HFFc6 (cell line): ENCODE data around the gene PLD2. TPM values are rescaled to one million over a fixed set of nuclear protein-coding genes. Genes with fewer than 3 reads are reported as not detected.
"Not testable (repeated sequence)": the region's sequence is repeated elsewhere in the genome, so short reads cannot be mapped to it uniquely, and the experiment has no call there.

Experiments used
- DNase-seq: peaks from one replicate; pipeline ENCODE4 v3.0.0-alpha.2; 2018
- H3K27ac Mint-ChIP-seq: 2 replicates; pipeline ENCODE4 v1.8.0; 2020; ENCODE audit warnings: mild to moderate bottlenecking, mixed read lengths
- H3K27me3 Mint-ChIP-seq: 2 replicates; pipeline ENCODE4 v1.8.0; 2021; ENCODE audit warnings: mild to moderate bottlenecking, moderate library complexity, mixed read lengths; ENCODE audit not compliant: insufficient read depth
- H3K36me3 Mint-ChIP-seq: 2 replicates; pipeline ENCODE4 v1.8.0; 2021; ENCODE audit warnings: low read depth, mixed read lengths
- H3K4me1 Mint-ChIP-seq: 2 replicates; pipeline ENCODE4 v1.8.0; 2020; ENCODE audit warnings: low read depth, mixed read lengths
- H3K4me3 Mint-ChIP-seq: 2 replicates; pipeline ENCODE4 v1.8.0; 2020; ENCODE audit warnings: mild to moderate bottlenecking, moderate library complexity, mixed read lengths
- H3K9me3 Mint-ChIP-seq: 2 replicates; pipeline ENCODE4 v1.8.0; 2020; ENCODE audit warnings: mild to moderate bottlenecking, mixed read lengths
- CTCF ChIP-seq: fragments of 200-600 bp; sonication (generic); IDR thresholded peaks from 2 replicates; pipeline ENCODE4 v1.5.0; 2021; ENCODE audit warnings: antibody characterized with exemption, mild to moderate bottlenecking
- total RNA-seq, 6 experiments: library from RNA; stranded (reverse); fragmentation: NEBNext Ultra II Directional; extraction: Animal tissue kit (Norgen Biotek cat#: 25700); gene quantifications; 2 replicates in 1 of 6; 3 replicates in 5 of 6; pipeline ENCODE4 v1.2.3, GENCODE V29; 2021

Gene PLD2
- total RNA-seq, 6 experiments from 2014 or later: 14.9 to 21.8 (median 19.4) TPM

GRCh38 chr17:4862720-4863119, 55.8 kb downstream of the PLD2 start:
- no peaks in the 10 kb centered on the region for H3K9me3 Mint-ChIP-seq
- no peak overlapping the region for H3K4me3 Mint-ChIP-seq
- H3K36me3 Mint-ChIP-seq: no peaks in the 10 kb centered on the region; the same call in 1 of the 2 replicates
- DNase-seq: no peak
- H3K4me1 Mint-ChIP-seq: peaks cover 17% of the 10 kb centered on the region
- TF ChIP-seq CTCF: no peak
- H3K27ac Mint-ChIP-seq: no peak overlapping the region
- peaks cover 1% of the 10 kb centered on the region; the same call in 1 of the 2 replicates for H3K27me3 Mint-ChIP-seq

GRCh38 chr17:4863321-4863720, 56.4 kb downstream of the PLD2 start:
- H3K4me3 Mint-ChIP-seq: no peak overlapping the region
- DNase-seq: no peak
- no peak for TF ChIP-seq CTCF
- peaks cover 1% of the 10 kb centered on the region; the same call in 1 of the 2 replicates for H3K27me3 Mint-ChIP-seq
- no peak overlapping the region for H3K27ac Mint-ChIP-seq
- H3K4me1 Mint-ChIP-seq: peaks cover 11% of the 10 kb centered on the region
- no peaks in the 10 kb centered on the region for H3K9me3 Mint-ChIP-seq
- no peaks in the 10 kb centered on the region; the same call in 1 of the 2 replicates for H3K36me3 Mint-ChIP-seq

GRCh38 chr17:4867535-4867934, 60.6 kb downstream of the PLD2 start:
- H3K9me3 Mint-ChIP-seq, H3K4me3 Mint-ChIP-seq, H3K4me1 Mint-ChIP-seq, H3K36me3 Mint-ChIP-seq, DNase-seq, H3K27ac Mint-ChIP-seq, H3K27me3 Mint-ChIP-seq: not testable (repeated sequence)

GRCh38 chr17:4869058-4869998, 62.4 kb downstream of the PLD2 start:
- DNase-seq, H3K4me1 Mint-ChIP-seq, H3K36me3 Mint-ChIP-seq, H3K9me3 Mint-ChIP-seq, H3K27ac Mint-ChIP-seq, H3K4me3 Mint-ChIP-seq, H3K27me3 Mint-ChIP-seq: not testable (repeated sequence)

GRCh38 chr17:4870855-4871254, 63.9 kb downstream of the PLD2 start:
- H3K9me3 Mint-ChIP-seq: no peaks in the 10 kb centered on the region
- no peaks in the 10 kb centered on the region for H3K36me3 Mint-ChIP-seq
- H3K4me3 Mint-ChIP-seq: no peak overlapping the region

GRCh38 chr17:4872786-4873185, 65.8 kb downstream of the PLD2 start:
- no peaks in the 10 kb centered on the region for H3K9me3 Mint-ChIP-seq
- no peaks in the 10 kb centered on the region for H3K4me1 Mint-ChIP-seq

More at GRCh38 chr17:4870855-4871254, 63.9 kb downstream of the PLD2 start:
- no peaks in the 10 kb centered on the region; the same call in 1 of the 2 replicates for H3K27me3 Mint-ChIP-seq
- H3K4me1 Mint-ChIP-seq: no peaks in the 10 kb centered on the region
- no peak overlapping the region; the same call in 1 of the 2 replicates for H3K27ac Mint-ChIP-seq
- no peak for DNase-seq
- TF ChIP-seq CTCF: no peak

More at GRCh38 chr17:4872786-4873185, 65.8 kb downstream of the PLD2 start:
- no peak for DNase-seq
- no peaks in the 10 kb centered on the region for H3K36me3 Mint-ChIP-seq
- TF ChIP-seq CTCF: no peak
- H3K27me3 Mint-ChIP-seq: no peaks in the 10 kb centered on the region; the same call in 1 of the 2 replicates
- no peak overlapping the region for H3K4me3 Mint-ChIP-seq
- H3K27ac Mint-ChIP-seq: no peak overlapping the region

Other genes with a start within 250 kb of the PLD2 start
- not detected for gene GGT6, start 246.6 kb upstream of the PLD2 start, total RNA-seq
- not detected for gene SMTNL2, start 222.6 kb upstream of the PLD2 start, total RNA-seq
- not detected for gene ALOX15, start 165.5 kb upstream of the PLD2 start, total RNA-seq
- gene PELP1, start 103.0 kb upstream of the PLD2 start, total RNA-seq: 10 to 100 TPM; 52.8 to 64.9 (median 60.5) TPM
- 10 to 100 TPM in 2 of 6 experiments, 1 to 10 TPM in 4; 8.0 to 10.7 (median 9.1) TPM for gene ARRB2, start 96.5 kb upstream of the PLD2 start, total RNA-seq
- 10 to 100 TPM; 15.3 to 19.1 (median 17.4) TPM for gene MED11, start 75.7 kb upstream of the PLD2 start, total RNA-seq
- gene ZMYND15, start 67.3 kb upstream of the PLD2 start, total RNA-seq: not detected
- gene CXCL16, start 67.2 kb upstream of the PLD2 start, total RNA-seq: under 1 TPM; 0.31 to 0.92 (median 0.62) TPM
- not detected for gene TM4SF5, start 35.3 kb upstream of the PLD2 start, total RNA-seq
- gene VMO1, start 20.8 kb upstream of the PLD2 start, total RNA-seq: under 1 TPM in 3 of 6 experiments, not detected in 3; 0.23 to 0.34 (median 0.31) TPM
- gene GLTPD2, start 18.2 kb upstream of the PLD2 start, total RNA-seq: not detected
- 100 to 1,000 TPM; 216 to 280 (median 237) TPM for gene PSMB6, start 11.0 kb upstream of the PLD2 start, total RNA-seq
- gene MINK1, start 26.2 kb downstream of the PLD2 start, total RNA-seq: 10 to 100 TPM; 68.5 to 82.4 (median 71.6) TPM
- 1 to 10 TPM in 4 of 6 experiments, under 1 TPM in 2; 0.95 to 1.6 (median 1.4) TPM for gene C17orf107, start 92.4 kb downstream of the PLD2 start, total RNA-seq
- under 1 TPM in 3 of 6 experiments, not detected in 3; 0.07 to 0.15 (median 0.07) TPM for gene CHRNE, start 95.9 kb downstream of the PLD2 start, total RNA-seq
- gene GP1BA, start 125.1 kb downstream of the PLD2 start, total RNA-seq: not detected
- 10 to 100 TPM; 61.9 to 78.6 (median 64.4) TPM for gene SLC25A11, start 132.9 kb downstream of the PLD2 start, total RNA-seq
- gene RNF167, start 133.1 kb downstream of the PLD2 start, total RNA-seq: 100 to 1,000 TPM in 3 of 6 experiments, 10 to 100 TPM in 3; 88.3 to 122 (median 97.6) TPM
- 1,000 to 10,000 TPM; 1,630 to 1,970 (median 1,832) TPM for gene PFN1, start 141.4 kb downstream of the PLD2 start, total RNA-seq
- gene ENO3, start 144.0 kb downstream of the PLD2 start, total RNA-seq: 1 to 10 TPM; 1.9 to 4.6 (median 3.2) TPM
- 10 to 100 TPM; 59.4 to 76.9 (median 65.6) TPM for gene SPAG7, start 160.7 kb downstream of the PLD2 start, total RNA-seq
- gene CAMTA2, start 180.5 kb downstream of the PLD2 start, total RNA-seq: 10 to 100 TPM; 48.9 to 60.8 (median 54.1) TPM
- gene INCA1, start 190.4 kb downstream of the PLD2 start, total RNA-seq: 1 to 10 TPM in 4 of 6 experiments, under 1 TPM in 2; 0.66 to 1.5 (median 1.0) TPM
- 100 to 1,000 TPM; 174 to 200 (median 178) TPM for gene KIF1C, start 190.8 kb downstream of the PLD2 start, total RNA-seq
- under 1 TPM in 1 of 6 experiments, not detected in 5; 0.12 TPM for gene SLC52A1, start 228.3 kb downstream of the PLD2 start, total RNA-seq